ENCODE measurements around the gene VPS13C.

DNA sequence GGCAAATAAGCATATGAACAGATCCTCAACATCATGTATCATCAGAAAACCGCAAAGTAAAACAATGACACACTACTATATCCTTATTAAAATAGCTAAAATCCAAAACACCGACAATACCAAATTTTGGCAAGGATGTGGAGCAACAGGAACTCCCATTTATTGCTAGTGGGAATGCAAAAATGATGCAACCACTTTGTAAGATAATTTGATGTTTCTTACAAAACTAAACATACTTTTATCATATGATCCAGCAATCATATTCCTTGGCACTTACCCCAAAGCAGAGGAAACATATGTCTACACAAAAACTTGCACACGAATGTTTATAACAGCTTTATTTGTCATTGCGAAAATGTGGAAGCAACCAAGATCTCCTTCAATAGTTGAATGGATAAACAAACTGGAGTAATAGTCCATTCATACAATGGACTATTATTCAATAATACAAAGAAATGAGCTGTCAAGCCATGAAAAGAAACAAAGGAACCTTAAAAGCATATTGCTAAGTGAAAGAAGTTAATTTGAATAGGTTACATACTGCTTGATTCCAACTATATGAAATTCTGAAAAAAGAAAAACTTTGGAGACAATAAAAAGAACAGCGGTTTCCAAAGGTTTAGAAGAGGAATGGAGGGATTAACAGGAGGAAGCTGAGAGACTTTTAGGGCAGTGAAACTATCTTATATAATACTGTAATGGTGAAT, 172.0 kb downstream of the VPS13C start:
- no peak for TF ChIP-seq POLR2A (IDR thresholded peaks at IDR 0.05)
- TF ChIP-seq, protein P1, sequence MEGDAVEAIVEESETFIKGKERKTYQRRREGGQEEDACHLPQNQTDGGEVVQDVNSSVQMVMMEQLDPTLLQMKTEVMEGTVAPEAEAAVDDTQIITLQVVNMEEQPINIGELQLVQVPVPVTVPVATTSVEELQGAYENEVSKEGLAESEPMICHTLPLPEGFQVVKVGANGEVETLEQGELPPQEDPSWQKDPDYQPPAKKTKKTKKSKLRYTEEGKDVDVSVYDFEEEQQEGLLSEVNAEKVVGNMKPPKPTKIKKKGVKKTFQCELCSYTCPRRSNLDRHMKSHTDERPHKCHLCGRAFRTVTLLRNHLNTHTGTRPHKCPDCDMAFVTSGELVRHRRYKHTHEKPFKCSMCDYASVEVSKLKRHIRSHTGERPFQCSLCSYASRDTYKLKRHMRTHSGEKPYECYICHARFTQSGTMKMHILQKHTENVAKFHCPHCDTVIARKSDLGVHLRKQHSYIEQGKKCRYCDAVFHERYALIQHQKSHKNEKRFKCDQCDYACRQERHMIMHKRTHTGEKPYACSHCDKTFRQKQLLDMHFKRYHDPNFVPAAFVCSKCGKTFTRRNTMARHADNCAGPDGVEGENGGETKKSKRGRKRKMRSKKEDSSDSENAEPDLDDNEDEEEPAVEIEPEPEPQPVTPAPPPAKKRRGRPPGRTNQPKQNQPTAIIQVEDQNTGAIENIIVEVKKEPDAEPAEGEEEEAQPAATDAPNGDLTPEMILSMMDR (IDR thresholded peaks at IDR 0.05 in 8 of 11, conservative IDR thresholded peaks at IDR 0.05 in 3 of 11): no peak
- no peak for TF ChIP-seq POLR2AphosphoS5 (IDR thresholded peaks at IDR 0.05)

Data from spleen (tissue), 7 donors.